Measurements from ENCODE around the gene LIAS. TPM values are rescaled to one million over a fixed set of nuclear protein-coding genes. Genes with fewer than 3 reads are reported as not detected.

LIAS gene
- polyA plus RNA-seq, 1 experiment = 13.1 TPM

- CTCF ChIA-PET = no interaction called here
- POLR2A ChIA-PET = no interaction called here
- Histone ChIP-seq H3K27ac (ENCODE audit: low read depth, low read length) (no peak overlapping the region), H3K4me3 (ENCODE audit: low read depth, low read length) (no peak overlapping the region), H3K27me3 (ENCODE audit: control insufficient read depth, insufficient read depth, low read length) (peaks cover 2% of the 10 kb centered on the region), H3K9me3 (ENCODE audit: control insufficient read depth, insufficient read depth, low read length) (no peaks in the 10 kb centered on the region)
- TF ChIP-seq, protein P1, sequence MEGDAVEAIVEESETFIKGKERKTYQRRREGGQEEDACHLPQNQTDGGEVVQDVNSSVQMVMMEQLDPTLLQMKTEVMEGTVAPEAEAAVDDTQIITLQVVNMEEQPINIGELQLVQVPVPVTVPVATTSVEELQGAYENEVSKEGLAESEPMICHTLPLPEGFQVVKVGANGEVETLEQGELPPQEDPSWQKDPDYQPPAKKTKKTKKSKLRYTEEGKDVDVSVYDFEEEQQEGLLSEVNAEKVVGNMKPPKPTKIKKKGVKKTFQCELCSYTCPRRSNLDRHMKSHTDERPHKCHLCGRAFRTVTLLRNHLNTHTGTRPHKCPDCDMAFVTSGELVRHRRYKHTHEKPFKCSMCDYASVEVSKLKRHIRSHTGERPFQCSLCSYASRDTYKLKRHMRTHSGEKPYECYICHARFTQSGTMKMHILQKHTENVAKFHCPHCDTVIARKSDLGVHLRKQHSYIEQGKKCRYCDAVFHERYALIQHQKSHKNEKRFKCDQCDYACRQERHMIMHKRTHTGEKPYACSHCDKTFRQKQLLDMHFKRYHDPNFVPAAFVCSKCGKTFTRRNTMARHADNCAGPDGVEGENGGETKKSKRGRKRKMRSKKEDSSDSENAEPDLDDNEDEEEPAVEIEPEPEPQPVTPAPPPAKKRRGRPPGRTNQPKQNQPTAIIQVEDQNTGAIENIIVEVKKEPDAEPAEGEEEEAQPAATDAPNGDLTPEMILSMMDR (IDR thresholded peaks at IDR 0.05; ENCODE audit: low read depth, low read length) = no peak
- DNase-seq (ENCODE audit: low read depth, low spot score) = no peak
These were observed 32.1 kb upstream of the LIAS start for GRCh38 chr4:39426728-39427127.

DNA sequence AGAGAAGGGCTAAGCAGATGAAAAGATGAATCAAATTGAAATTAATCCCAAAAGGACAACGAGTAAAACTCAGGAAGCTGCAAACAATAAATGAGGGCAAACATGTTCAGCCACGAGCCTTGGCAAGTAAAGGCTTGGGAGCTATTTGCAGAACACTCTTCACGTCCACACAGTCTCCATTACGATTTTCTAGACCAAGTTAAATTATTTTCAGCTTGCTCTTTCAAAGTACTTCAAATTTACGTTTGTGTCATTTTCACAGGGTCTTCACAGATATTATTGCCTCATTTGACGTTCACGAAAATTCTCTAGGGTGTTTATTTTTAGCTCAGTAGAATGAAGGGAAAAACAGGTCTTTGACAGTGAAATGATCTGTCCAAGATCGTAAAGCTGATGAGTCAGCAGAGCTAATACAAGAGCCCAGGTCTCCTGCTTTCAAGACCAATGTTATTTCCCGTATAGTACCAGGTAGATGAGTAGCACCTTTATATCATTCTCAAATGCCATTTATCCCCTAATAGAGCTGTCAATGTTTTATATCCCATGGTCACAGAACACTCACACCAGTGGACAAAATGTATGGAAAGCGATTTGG lies 31.2 kb upstream of the LIAS start:
- Histone ChIP-seq H3K27me3 (ENCODE audit: control insufficient read depth, insufficient read depth, low read length) (peaks cover 2% of the 10 kb centered on the region), H3K4me3 (ENCODE audit: low read depth, low read length) (no peak overlapping the region), H3K9me3 (ENCODE audit: control insufficient read depth, insufficient read depth, low read length) (no peaks in the 10 kb centered on the region), H3K27ac (ENCODE audit: low read depth, low read length) (no peak overlapping the region)
- POLR2A ChIA-PET = interaction anchor here (0.7 kb wide), 1 partner anchor 1540 kb away, joined by 8 read pairs; no protein-coding TSS in a partner anchor
- TF ChIP-seq, protein P1 (IDR thresholded peaks at IDR 0.05; ENCODE audit: low read depth, low read length) = no peak
- CTCF ChIA-PET = interaction anchor here (0.6 to 1.1 kb wide), 2 partner anchors 41 to 645 kb away, joined by 3 to 4 read pairs; no protein-coding TSS in a partner anchor
- DNase-seq (ENCODE audit: low read depth, low spot score) = no peak

DNA sequence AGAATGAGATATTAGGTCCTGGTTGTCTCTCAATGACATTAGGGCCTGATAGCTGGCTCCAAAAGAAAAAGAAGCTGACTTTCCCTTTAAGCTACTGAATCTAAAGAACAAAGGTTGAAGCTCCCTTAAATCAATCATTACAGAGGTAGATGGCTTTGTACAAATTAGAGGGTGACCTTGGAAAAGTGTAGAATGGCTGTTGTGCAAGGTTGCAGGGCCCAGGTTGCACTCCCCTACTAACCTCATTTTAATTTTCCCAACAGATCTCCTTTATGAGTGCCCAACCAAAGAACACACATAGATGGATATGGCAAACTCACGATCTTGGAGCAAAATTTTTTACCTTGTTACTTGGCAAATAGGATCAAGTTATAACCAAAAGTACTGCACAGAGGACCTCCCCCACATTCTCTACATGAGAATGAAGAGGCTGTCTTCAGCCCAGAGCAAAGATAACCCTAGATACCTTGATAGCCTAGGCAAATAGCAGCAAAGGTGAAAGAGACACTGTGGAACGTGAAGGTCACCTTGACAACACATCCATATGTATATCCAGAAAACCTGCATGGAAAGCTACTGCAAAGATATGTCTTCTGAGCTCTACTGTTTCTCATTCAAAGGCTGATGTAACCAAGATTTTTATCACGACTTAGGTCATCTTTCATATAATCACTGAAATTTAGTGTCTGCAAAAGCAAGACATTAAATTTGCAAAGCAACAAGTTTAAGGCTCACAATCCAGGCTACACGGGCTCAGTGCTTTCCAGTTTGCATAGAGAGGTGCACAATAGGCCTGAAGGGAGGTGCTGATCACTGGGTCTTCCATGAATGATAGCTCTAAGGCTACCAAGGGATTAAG lies 29.2 kb upstream of the LIAS start:
- TF ChIP-seq, protein P1 (IDR thresholded peaks at IDR 0.05; ENCODE audit: low read depth, low read length) = no peak
- Histone ChIP-seq H3K27ac (ENCODE audit: low read depth, low read length) (no peak overlapping the region), H3K27me3 (ENCODE audit: control insufficient read depth, insufficient read depth, low read length) (no peaks in the 10 kb centered on the region), H3K4me3 (ENCODE audit: low read depth, low read length) (no peak overlapping the region), H3K9me3 (ENCODE audit: control insufficient read depth, insufficient read depth, low read length) (no peaks in the 10 kb centered on the region)
- ChIA-PET POLR2A (interaction anchor here (0.7 kb wide), 1 partner anchor 30 kb away, joined by 8 read pairs; no protein-coding TSS in a partner anchor), CTCF (interaction anchor here (0.6 to 1.2 kb wide), 5 partner anchors 10 to 699 kb away, joined by 3 to 7 read pairs (median 4); no protein-coding TSS in a partner anchor)
- DNase-seq (ENCODE audit: low read depth, low spot score) = no peak

DNA sequence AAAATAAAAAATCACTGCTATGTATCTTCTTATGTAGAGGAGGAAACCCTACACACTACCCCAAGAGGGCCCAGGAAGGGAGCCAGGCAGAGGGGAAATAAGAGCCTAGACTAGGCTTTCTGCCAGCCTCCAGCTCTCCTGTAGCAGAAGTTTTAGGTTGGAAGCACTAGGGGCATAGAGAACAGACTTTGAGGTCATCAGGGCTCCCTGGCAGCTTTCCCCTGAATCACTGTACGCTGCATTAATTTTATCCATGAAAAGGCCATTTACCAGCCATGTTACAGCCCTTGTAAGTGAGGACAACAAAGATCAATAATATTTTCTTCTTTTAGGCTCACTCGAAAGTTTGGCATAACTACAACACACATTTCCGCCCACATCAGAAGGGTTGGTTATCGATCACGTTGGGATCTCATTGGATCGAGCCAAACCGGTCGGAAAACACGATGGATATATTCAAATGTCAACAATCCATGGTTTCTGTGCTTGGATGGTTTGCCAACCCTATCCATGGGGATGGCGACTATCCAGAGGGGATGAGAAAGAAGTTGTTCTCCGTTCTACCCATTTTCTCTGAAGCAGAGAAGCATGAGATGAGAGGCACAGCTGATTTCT lies 24.9 kb upstream of the LIAS start:
- no peak for DNase-seq (ENCODE audit: low read depth, low spot score)

More for the DNA sequence above, 24.9 kb upstream of the LIAS start:
- ChIA-PET CTCF (interaction anchor here (0.7 kb wide), 1 partner anchor 674 kb away, joined by 3 read pairs; no protein-coding TSS in a partner anchor), POLR2A (no interaction called here)
- TF ChIP-seq, protein P1 (IDR thresholded peaks at IDR 0.05; ENCODE audit: low read depth, low read length) = no peak
- Histone ChIP-seq H3K4me3 (ENCODE audit: low read depth, low read length) (no peak overlapping the region), H3K27ac (ENCODE audit: low read depth, low read length) (no peak overlapping the region), H3K9me3 (ENCODE audit: control insufficient read depth, insufficient read depth, low read length) (no peaks in the 10 kb centered on the region), H3K27me3 (ENCODE audit: control insufficient read depth, insufficient read depth, low read length) (peaks cover 11% of the 10 kb centered on the region)

Measured in AG04450 (cell line).